Activated CD8-positive, alpha-beta memory T cell treated with anti-CD3 and anti-CD28 coated beads, Interleukin-2, amount 50 U/mL, for 24 hours (primary cell): Measurements from ENCODE around the gene RPL38.

ENCODE experiments used
- DNase-seq: peaks from one replicate; pipeline ENCODE4 v3.0.0-alpha.2; 2020; ENCODE audit errors: extremely low read depth

RPL38 gene

GRCh38 chr17:74226252-74226651 is 22.8 kb downstream of the RPL38 start:
- no peak for DNase-seq

GRCh38 chr17:74227271-74228080 is 24.0 kb downstream of the RPL38 start:
- DNase-seq = no peak

GRCh38 chr17:74228306-74228978 is 25.0 kb downstream of the RPL38 start:
- DNase-seq = no peak

- DNase-seq = no peak
Observed at GRCh38 chr17:74230896-74231295, 27.4 kb downstream of the RPL38 start.

- DNase-seq = no peak
Observed at GRCh38 chr17:74231928-74232907, 28.7 kb downstream of the RPL38 start.

GRCh38 chr17:74233937-74234336 is 30.5 kb downstream of the RPL38 start:
- no peak for DNase-seq

GRCh38 chr17:74234486-74234885 is 31.0 kb downstream of the RPL38 start:
- no peak for DNase-seq

- no peak for DNase-seq
Observed at GRCh38 chr17:74235040-74235581, 31.6 kb downstream of the RPL38 start.

GRCh38 chr17:74235911-74236371 is 32.5 kb downstream of the RPL38 start:
- DNase-seq = no peak

GRCh38 chr17:74237321-74237720 is 33.8 kb downstream of the RPL38 start:
- no peak for DNase-seq

- no peak for DNase-seq
Observed at GRCh38 chr17:74239172-74239571, 35.7 kb downstream of the RPL38 start.

GRCh38 chr17:74240618-74241205 is 37.2 kb downstream of the RPL38 start:
- DNase-seq = no peak

- DNase-seq = no peak
Observed at GRCh38 chr17:74241431-74241830, 38.0 kb downstream of the RPL38 start.

GRCh38 chr17:74241847-74242246 is 38.4 kb downstream of the RPL38 start:
- no peak for DNase-seq

- no peak for DNase-seq
Observed at GRCh38 chr17:74243013-74243755, 39.7 kb downstream of the RPL38 start.

- DNase-seq = no peak
Observed at GRCh38 chr17:74244128-74244527, 40.6 kb downstream of the RPL38 start.

GRCh38 chr17:74244548-74244947 is 41.1 kb downstream of the RPL38 start:
- DNase-seq = no peak

GRCh38 chr17:74245145-74245831 is 41.8 kb downstream of the RPL38 start:
- no peak for DNase-seq

GRCh38 chr17:74245871-74246270 is 42.4 kb downstream of the RPL38 start:
- no peak for DNase-seq
